GM13976 (cell line): ENCODE data around the gene WSCD2.

Experiments used
- DNase-seq: peaks from one replicate; pipeline ENCODE4 v3.0.0; 2012; ENCODE audit warnings: low spot score
- CTCF ChIP-seq: IDR thresholded peaks from 2 replicates; pipeline ENCODE4 v1.5.1; 2012; ENCODE audit warnings: borderline replicate concordance, mild to moderate bottlenecking; ENCODE audit not compliant: insufficient read depth; ENCODE audit errors: extremely low read depth, missing control alignments, control extremely low read depth
- in situ Hi-C: fragments of 300-500 bp; cut with MboI; formaldehyde crosslinking; loops from one replicate; pipeline ENCODE4 v1.12.0; 2022; ENCODE audit warnings: low sequenced_read_pairs, mixed read lengths, inconsistent platforms; ENCODE audit not compliant: unreplicated experiment

The WSCD2 gene

GRCh38 chr12:108179305-108179704 is 50.2 kb downstream of the WSCD2 start:
- in situ Hi-C loops: no loop called here
- TF ChIP-seq CTCF: no peak
- no peak for DNase-seq

- no peak for TF ChIP-seq CTCF
- DNase-seq: peak; percentile 26
- in situ Hi-C loops: no loop called here
Observed at GRCh38 chr12:108180255-108181094, 51.4 kb downstream of the WSCD2 start.

- in situ Hi-C loops: no loop called here
- no peak for DNase-seq
- no peak for TF ChIP-seq CTCF
Observed at GRCh38 chr12:108181095-108181454, 52.0 kb downstream of the WSCD2 start.

- in situ Hi-C loops: no loop called here
- no peak for TF ChIP-seq CTCF
- no peak for DNase-seq
Observed at GRCh38 chr12:108182096-108182495, 53.0 kb downstream of the WSCD2 start.

GRCh38 chr12:108185002-108185401 is 55.9 kb downstream of the WSCD2 start:
- in situ Hi-C loops: no loop called here
- TF ChIP-seq CTCF: no peak
- DNase-seq: no peak

- DNase-seq: no peak
- TF ChIP-seq CTCF: no peak
- in situ Hi-C loops: no loop called here
Observed at GRCh38 chr12:108187831-108188230, 58.7 kb downstream of the WSCD2 start.
